Kidney glomerular epithelial cell (primary cell): ENCODE data around the gene ERC2.

Source experiments
- DNase-seq: peaks from one replicate; lab custom pipeline; 2025; lab: John Stamatoyannopoulos, UW

Gene ERC2

GRCh38 chr3:55716611-55717225 is 751.5 kb downstream of the ERC2 start:
- DNase-seq: no peak

- DNase-seq: no peak
Observed at GRCh38 chr3:55716044-55716443, 752.2 kb downstream of the ERC2 start.

- DNase-seq: no peak
Observed at GRCh38 chr3:55714057-55714456, 754.2 kb downstream of the ERC2 start.

GRCh38 chr3:55711646-55712045 is 756.6 kb downstream of the ERC2 start:
- no peak for DNase-seq

- no peak for DNase-seq
Observed at GRCh38 chr3:55709411-55710012, 758.8 kb downstream of the ERC2 start.

GRCh38 chr3:55708921-55709320 is 759.3 kb downstream of the ERC2 start:
- no peak for DNase-seq

- DNase-seq: no peak
Observed at GRCh38 chr3:55708242-55708641, 760.0 kb downstream of the ERC2 start.

- peak; percentile 46 for DNase-seq
Observed at GRCh38 chr3:55704521-55704920, 763.7 kb downstream of the ERC2 start.

- DNase-seq: no peak
Observed at GRCh38 chr3:55702822-55703221, 765.4 kb downstream of the ERC2 start.

GRCh38 chr3:55701997-55702396 is 766.3 kb downstream of the ERC2 start:
- no peak for DNase-seq

GRCh38 chr3:55698831-55699230 is 769.4 kb downstream of the ERC2 start:
- no peak for DNase-seq

- DNase-seq: no peak
Observed at GRCh38 chr3:55697177-55697865, 770.9 kb downstream of the ERC2 start.

GRCh38 chr3:55692957-55693558 is 775.2 kb downstream of the ERC2 start:
- no peak for DNase-seq

GRCh38 chr3:55692295-55692956 is 775.8 kb downstream of the ERC2 start:
- DNase-seq: no peak

GRCh38 chr3:55691141-55691540 is 777.1 kb downstream of the ERC2 start:
- DNase-seq: no peak

GRCh38 chr3:55690726-55691125 is 777.5 kb downstream of the ERC2 start:
- DNase-seq: peak; percentile 28

- DNase-seq: no peak
Observed at GRCh38 chr3:55690177-55690576, 778.1 kb downstream of the ERC2 start.

GRCh38 chr3:55688154-55688553 is 780.1 kb downstream of the ERC2 start:
- no peak for DNase-seq

GRCh38 chr3:55687526-55687925 is 780.7 kb downstream of the ERC2 start:
- DNase-seq: no peak

- DNase-seq: no peak
Observed at GRCh38 chr3:55686426-55687254, 781.6 kb downstream of the ERC2 start.

- DNase-seq: no peak
Observed at GRCh38 chr3:55683666-55684270, 784.5 kb downstream of the ERC2 start.
